HCT116 (cell line): ENCODE data around the gene ADIG. TPM values are rescaled to one million over a fixed set of nuclear protein-coding genes. Genes with fewer than 3 reads are reported as not detected.

ENCODE experiments used
- ATAC-seq: fragments of 200-7000 bp; cut with Tn5 transposase; 2 replicates; pipeline ENCODE4 v1.9.1; 2020; ENCODE audit warnings: mild to moderate bottlenecking, moderate library complexity
- BruUV-seq: library from RNA; stranded (reverse); fragments of 400-500 nt; replicated peaks from 2 replicates; lab custom pipeline; 2021; lab: Mats Ljungman, UMichigan
- CTCF ChIA-PET: fragments of 300-600 bp; sonication (Branson Sonifier 250); formaldehyde crosslinking; loops from one replicate; lab custom pipeline; 2021; ENCODE audit warnings: antibody characterized with exemption; lab: Charles Lee
- POLR2A ChIA-PET: fragments of 300-600, 350-600 bp; sonication (Branson Sonifier 250); formaldehyde crosslinking; loops from one replicate; lab custom pipeline; 2021; ENCODE audit warnings: antibody characterized with exemption; lab: Charles Lee
- RAD21 ChIA-PET, 2 experiments: fragments of 300-600 bp; sonication (Branson Sonifier 250); formaldehyde crosslinking; loops; one replicate each; lab custom pipeline; 2023; ENCODE audit warnings: low total read pairs in 2 of 2; ENCODE audit not compliant: uncharacterized antibody in 2 of 2, unreplicated experiment in 2 of 2, low non-redundant PET in 1 of 2; lab: Charles Lee
- DNase-seq: peaks from one replicate; pipeline ENCODE4 v3.0.0-alpha.2; 2010; ENCODE audit warnings: low read depth, low spot score
- H2AFZ ChIP-seq: fragments of 200-600 bp; shearing (Covaris generic), sonication (generic); 2 replicates; pipeline ENCODE4 v1.6.1; 2017; ENCODE audit warnings: low read depth, mixed run types, mixed read lengths, antibody characterized with exemption, low read length; ENCODE audit not compliant: poor library complexity, severe bottlenecking
- H3K27ac ChIP-seq: 2 replicates; pipeline ENCODE4 v1.5.1; 2012; ENCODE audit warnings: low read depth, low read length
- H3K27me3 ChIP-seq: fragments of 200-600 bp; sonication (generic); 2 replicates; pipeline ENCODE4 v1.6.1; 2016; ENCODE audit warnings: mixed run types, low read length, mixed read lengths; ENCODE audit not compliant: insufficient read depth
- H3K36me3 ChIP-seq, 2 experiments: fragments of 200-500 bp in 1 of 2; fragments of 200-600 bp in 1 of 2; sonication (Bioruptor generic) in 1 of 2; sonication (generic) in 1 of 2; 2 replicates each; pipeline versions ENCODE4 v1.5.1 to v1.6.1; 2014 to 2016; ENCODE audit warnings: low read length in 2 of 2, inconsistent platforms in 1 of 2, mixed read lengths in 1 of 2, mixed run types in 1 of 2; ENCODE audit not compliant: insufficient read depth in 2 of 2, control insufficient read depth in 1 of 2
- H3K4me1 ChIP-seq, 2 experiments: fragments of 200-600 bp in 1 of 2; sonication (generic) in 1 of 2; 2 replicates each; pipeline versions ENCODE4 v1.5.1 to v1.6.1; 2012 to 2017; ENCODE audit warnings: low read length in 2 of 2, inconsistent platforms in 1 of 2, mild to moderate bottlenecking in 1 of 2, mixed read lengths in 1 of 2, mixed run types in 1 of 2, moderate library complexity in 1 of 2; ENCODE audit not compliant: insufficient read depth in 2 of 2, control insufficient read depth in 1 of 2
- H3K4me2 ChIP-seq: fragments of 200-600 bp; sonication (generic); 2 replicates; pipeline ENCODE4 v1.6.1; 2017; ENCODE audit warnings: mixed run types, low read length, mixed read lengths
- H3K4me3 ChIP-seq, 2 experiments: fragments of 200-600 bp in 1 of 2; sonication (generic) in 1 of 2; replicated peaks in 1 of 2; 2 replicates each; pipeline ENCODE4 v1.5.1; 2011 to 2016; ENCODE audit warnings: low read length in 2 of 2, control low read depth in 1 of 2, low read depth in 1 of 2, mild to moderate bottlenecking in 1 of 2, mixed read lengths in 1 of 2, mixed run types in 1 of 2
- H3K79me2 ChIP-seq: fragments of 200-600 bp; sonication (generic); 2 replicates; pipeline ENCODE4 v1.6.1; 2017; ENCODE audit warnings: mild to moderate bottlenecking, mixed run types, low read length, moderate library complexity, mixed read lengths; ENCODE audit not compliant: insufficient read depth
- H3K9ac ChIP-seq: fragments of 200-600 bp; sonication (generic); 2 replicates; pipeline ENCODE4 v1.6.1; 2016; ENCODE audit warnings: low read length, mixed read lengths
- H3K9me2 ChIP-seq: fragments of 200-600 bp; sonication (generic), shearing (Covaris generic); 2 replicates; pipeline ENCODE4 v1.6.1; 2017; ENCODE audit warnings: mixed run types, mild to moderate bottlenecking, moderate library complexity; ENCODE audit not compliant: insufficient read depth
- H3K9me3 ChIP-seq, 2 experiments: fragments of 200-500 bp in 1 of 2; fragments of 200-600 bp in 1 of 2; sonication (Bioruptor generic) in 1 of 2; sonication (generic) in 1 of 2; 2 replicates each; pipeline ENCODE4 v1.6.1; 2014 to 2017; ENCODE audit warnings: low read length in 2 of 2, mixed read lengths in 2 of 2, inconsistent platforms in 1 of 2, low read depth in 1 of 2, mild to moderate bottlenecking in 1 of 2, mixed run types in 1 of 2, moderate library complexity in 1 of 2; ENCODE audit not compliant: control insufficient read depth in 1 of 2, insufficient read depth in 1 of 2
- H4K20me1 ChIP-seq: fragments of 200-600 bp; sonication (generic), shearing (Covaris generic); 2 replicates; pipeline ENCODE4 v1.6.1; 2017; ENCODE audit warnings: mixed run types, mild to moderate bottlenecking, moderate library complexity; ENCODE audit not compliant: insufficient read depth
- JUND ChIP-seq: IDR thresholded peaks from 2 replicates; pipeline ENCODE4 v1.6.1; 2012
- POLR2A ChIP-seq: IDR thresholded peaks from 2 replicates; pipeline ENCODE4 v1.7.0; 2011; ENCODE audit warnings: borderline replicate concordance; ENCODE audit not compliant: insufficient read depth, insufficient read length; ENCODE audit errors: extremely low read depth
- POLR2AphosphoS5 ChIP-seq: IDR thresholded peaks from 2 replicates; pipeline ENCODE4 v1.6.1; 2011; ENCODE audit warnings: mild to moderate bottlenecking, low read depth, low read length, moderate library complexity
- SIN3A ChIP-seq: IDR thresholded peaks from 2 replicates; pipeline ENCODE4 v1.6.1; 2012; ENCODE audit warnings: low read depth
- SP1 ChIP-seq: IDR thresholded peaks from 2 replicates; pipeline ENCODE4 v1.6.1; 2012; ENCODE audit warnings: low read depth
- ZBTB33 ChIP-seq: IDR thresholded peaks from 2 replicates; pipeline ENCODE4 v1.6.1; 2011; ENCODE audit warnings: mild to moderate bottlenecking, low read length, moderate library complexity; ENCODE audit not compliant: insufficient replicate concordance; ENCODE audit errors: extremely low read depth
- intact Hi-C: fragments of 100-400 bp; cut with micrococcal nuclease; formaldehyde crosslinking; loops from 2 replicates; pipeline ENCODE4 v1.10.0; 2022
- total RNA-seq: library from RNA; stranded (reverse); gene quantifications from one replicate; pipeline ENCODE4 v1.2.1, GENCODE V29; 2021; ENCODE audit not compliant: unreplicated experiment
- TF ChIP-seq, protein P1 (sequence below): IDR thresholded peaks from 2 replicates; pipeline ENCODE4 v1.6.1; 2012

ADIG gene
- total RNA-seq, 1 experiment from 2014 or later = not detected

DNA sequence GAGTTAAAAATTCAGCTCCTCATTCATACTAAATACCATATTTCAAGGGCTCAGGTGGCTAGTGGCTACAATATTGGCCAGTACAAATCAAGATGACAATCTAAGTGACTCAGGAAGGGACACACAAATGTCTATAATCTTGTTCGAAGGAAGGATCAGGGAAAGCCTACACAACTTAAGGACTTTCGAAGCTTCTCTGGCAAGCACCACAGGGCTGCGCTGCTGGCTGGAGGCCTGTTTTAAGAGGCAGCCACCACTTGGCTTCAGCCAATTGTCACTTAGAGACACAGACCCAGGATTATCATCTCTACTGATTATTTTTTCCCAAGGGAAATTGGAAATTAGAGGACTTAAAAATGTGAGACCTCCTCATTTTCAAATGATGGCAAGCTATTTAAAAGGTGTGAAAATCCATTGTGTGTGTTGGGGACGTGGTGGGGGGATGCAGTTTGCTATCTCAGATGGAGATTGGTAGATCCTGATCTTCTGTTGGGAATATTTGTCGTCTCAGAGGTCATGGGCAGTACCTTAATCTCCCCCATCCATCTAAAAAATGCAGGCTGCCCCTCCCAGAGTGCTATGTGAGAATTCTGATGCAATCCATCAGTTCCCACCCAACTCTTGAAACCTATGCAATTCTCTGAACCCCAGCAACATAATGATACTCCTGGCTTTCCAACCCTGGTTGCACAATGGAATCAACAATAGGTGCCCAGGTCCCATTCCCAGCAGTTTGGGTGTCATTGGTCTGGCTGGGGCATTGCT lies 31.9 kb downstream of the ADIG start:
- no peak for ATAC-seq
- ChIA-PET RAD21 (no interaction called here), CTCF (interaction anchor here (0.6 kb wide), 1 partner anchor 9 kb away, joined by 4 read pairs; no protein-coding TSS in a partner anchor), POLR2A (no interaction called here)
- H3K9me2 ChIP-seq = no peaks in the 10 kb centered on the region
- H4K20me1 ChIP-seq = no peaks in the 10 kb centered on the region; the same call in 1 of the 2 replicates
- H3K4me1 ChIP-seq = peaks cover 2 to 16% of the 10 kb centered on the region in 2 experiments; a peak in 2 of 4 replicates
- no peak overlapping the region for H3K4me3 ChIP-seq
- DNase-seq = no peak
- intact Hi-C loops = no loop called here
- no peaks in the 10 kb centered on the region for H3K36me3 ChIP-seq
- H3K27me3 ChIP-seq = no peaks in the 10 kb centered on the region
- no TSS peak for BruUV-seq
- no peaks in the 10 kb centered on the region for H3K79me2 ChIP-seq
- no peak overlapping the region for H2AFZ ChIP-seq
- H3K9ac ChIP-seq = no peak overlapping the region
- TF ChIP-seq JUND (no peak), POLR2AphosphoS5 (no peak), SIN3A (no peak), SP1 (no peak), ZBTB33 (no peak), POLR2A (no peak)
- TF ChIP-seq, protein P1, sequence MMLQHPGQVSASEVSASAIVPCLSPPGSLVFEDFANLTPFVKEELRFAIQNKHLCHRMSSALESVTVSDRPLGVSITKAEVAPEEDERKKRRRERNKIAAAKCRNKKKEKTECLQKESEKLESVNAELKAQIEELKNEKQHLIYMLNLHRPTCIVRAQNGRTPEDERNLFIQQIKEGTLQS = no peak
- no peaks in the 10 kb centered on the region for H3K9me3 ChIP-seq
- no peak overlapping the region for H3K4me2 ChIP-seq
- no peak overlapping the region for H3K27ac ChIP-seq
